Left hindlimb (tissue), 1 donor: ENCODE measurements around the gene SGK1.
"Not testable (repeated sequence)": the region's sequence is repeated elsewhere in the genome, so short reads cannot be mapped to it uniquely, and the experiment has no call there.

Source experiments
- DNase-seq: peaks from one replicate; pipeline ENCODE4 v3.0.0-alpha.2; 2018

The SGK1 gene

GRCh38 chr6:134299236-134299635, 18.7 kb downstream of the SGK1 start:
- DNase-seq, result no peak

- no peak for DNase-seq
Observed at GRCh38 chr6:134296762-134297161, 21.1 kb downstream of the SGK1 start.

- peak; percentile 36 for DNase-seq
Observed at GRCh38 chr6:134295953-134296553, 21.9 kb downstream of the SGK1 start.

- DNase-seq, result no peak
Observed at GRCh38 chr6:134293659-134294161, 24.2 kb downstream of the SGK1 start.

GRCh38 chr6:134291156-134291555, 26.8 kb downstream of the SGK1 start:
- DNase-seq, result no peak

- DNase-seq, result no peak
Observed at GRCh38 chr6:134289204-134289575, 28.7 kb downstream of the SGK1 start.

- DNase-seq, result no peak
Observed at GRCh38 chr6:134288538-134289203, 29.2 kb downstream of the SGK1 start.

- no peak for DNase-seq
Observed at GRCh38 chr6:134287859-134288537, 29.9 kb downstream of the SGK1 start.

GRCh38 chr6:134282816-134283215, 35.1 kb downstream of the SGK1 start:
- no peak for DNase-seq

- no peak for DNase-seq
Observed at GRCh38 chr6:134281388-134281787, 36.5 kb downstream of the SGK1 start.

- no peak for DNase-seq
Observed at GRCh38 chr6:134278000-134278399, 39.9 kb downstream of the SGK1 start.

GRCh38 chr6:134276891-134277377, 41.0 kb downstream of the SGK1 start:
- not testable (repeated sequence) for DNase-seq

GRCh38 chr6:134272374-134272773, 45.5 kb downstream of the SGK1 start:
- DNase-seq, result no peak

- no peak for DNase-seq
Observed at GRCh38 chr6:134267917-134268361, 50.0 kb downstream of the SGK1 start.

GRCh38 chr6:134266776-134267175, 51.1 kb downstream of the SGK1 start:
- DNase-seq, result no peak

- DNase-seq, result no peak
Observed at GRCh38 chr6:134261766-134262165, 56.1 kb downstream of the SGK1 start.

- no peak for DNase-seq
Observed at GRCh38 chr6:134258849-134259306, 59.0 kb downstream of the SGK1 start.

- no peak for DNase-seq
Observed at GRCh38 chr6:134257516-134257915, 60.4 kb downstream of the SGK1 start.

GRCh38 chr6:134256862-134257261, 61.0 kb downstream of the SGK1 start:
- DNase-seq, result no peak

GRCh38 chr6:134255280-134255679, 62.6 kb downstream of the SGK1 start:
- DNase-seq, result not testable (repeated sequence)

GRCh38 chr6:134254118-134254517, 63.8 kb downstream of the SGK1 start:
- DNase-seq, result no peak

GRCh38 chr6:134253681-134254080, 64.2 kb downstream of the SGK1 start:
- peak; percentile 47 for DNase-seq

GRCh38 chr6:134251320-134251719, 66.6 kb downstream of the SGK1 start:
- no peak for DNase-seq

- no peak for DNase-seq
Observed at GRCh38 chr6:134250776-134251175, 67.1 kb downstream of the SGK1 start.
